Stomach smooth muscle (tissue), 2 donors: ENCODE results near the gene CHIT1.

Experiments used
- H3K27ac ChIP-seq: one replicate; pipeline ENCODE4 v1.7.0; 2013; ENCODE audit warnings: mild to moderate bottlenecking, low read length, inconsistent platforms
- H3K27me3 ChIP-seq, 2 donors: one replicate each; pipeline ENCODE4 v1.7.0; 2013; ENCODE audit warnings: low read length in 2 of 2; ENCODE audit not compliant: insufficient read depth in 2 of 2, control insufficient read depth in 1 of 2
- H3K36me3 ChIP-seq, 2 donors: one replicate each; pipeline ENCODE4 v1.7.0; 2013; ENCODE audit warnings: low read length in 2 of 2; ENCODE audit not compliant: control insufficient read depth in 2 of 2, insufficient read depth in 2 of 2
- H3K4me1 ChIP-seq: one replicate; pipeline ENCODE4 v1.7.0; 2013; ENCODE audit warnings: low read length; ENCODE audit not compliant: control insufficient read depth, insufficient read depth
- H3K4me3 ChIP-seq, 2 donors: one replicate each; pipeline ENCODE4 v1.7.0; 2013; ENCODE audit warnings: low read length in 2 of 2
- H3K9ac ChIP-seq, 2 donors: one replicate each; pipeline ENCODE4 v1.7.0; 2013; ENCODE audit warnings: low read length in 2 of 2, mild to moderate bottlenecking in 1 of 2
- H3K9me3 ChIP-seq, 2 donors: one replicate each; pipeline ENCODE4 v1.7.0; 2013; ENCODE audit warnings: low read length in 2 of 2; ENCODE audit not compliant: control insufficient read depth in 2 of 2
- donor health status: healthy.
- donor health status: Pancreatic carcinoma.

The CHIT1 gene

DNA sequence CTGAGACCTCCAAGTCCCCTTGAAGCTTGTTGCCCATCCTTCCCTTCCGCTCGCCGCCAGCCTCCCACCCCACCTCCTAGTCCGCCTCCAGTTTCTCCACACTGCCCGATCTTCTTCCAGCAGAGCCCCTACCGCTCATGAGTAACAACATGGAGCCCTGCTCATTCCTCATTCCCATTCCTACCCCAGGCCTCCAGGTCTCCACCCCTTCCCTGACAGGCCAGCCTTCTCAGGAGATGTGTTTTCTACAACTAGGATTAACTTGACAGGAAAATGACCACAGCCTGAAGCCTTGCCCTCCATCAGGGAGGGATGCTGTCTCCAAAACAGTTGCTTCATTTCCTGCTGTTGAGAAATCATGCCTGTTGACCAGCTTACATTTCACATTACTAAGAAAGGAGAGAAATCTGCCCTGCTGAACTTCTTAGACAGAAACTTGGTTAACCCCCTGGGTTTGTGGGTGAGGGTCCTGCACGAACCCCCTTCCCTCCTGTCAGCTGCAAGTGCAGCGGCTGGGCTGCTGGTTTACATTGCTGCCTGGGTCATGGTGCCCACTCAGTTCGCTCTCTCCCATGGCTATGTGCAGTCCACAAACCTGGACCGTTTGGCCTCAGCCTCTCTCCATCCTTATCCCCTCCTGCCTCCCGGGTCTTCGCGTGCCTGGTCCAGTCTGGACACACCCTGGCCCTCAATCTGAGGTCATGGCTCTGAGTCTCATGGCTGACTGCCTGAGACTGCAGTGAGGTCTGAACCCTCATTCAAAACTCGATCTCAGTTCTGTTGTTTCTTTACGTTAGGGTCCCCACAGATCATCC lies 26.8 kb downstream of the CHIT1 start:
- Histone ChIP-seq H3K4me3 (no peak overlapping the region), H3K9me3 (no peaks in the 10 kb centered on the region), H3K27ac (no peak overlapping the region), H3K36me3 (no peaks in the 10 kb centered on the region), H3K9ac (no peak overlapping the region), H3K4me1 (peaks cover 10% of the 10 kb centered on the region), H3K27me3 (peaks cover 3 to 4% of the 10 kb centered on the region in 2 donors)

DNA sequence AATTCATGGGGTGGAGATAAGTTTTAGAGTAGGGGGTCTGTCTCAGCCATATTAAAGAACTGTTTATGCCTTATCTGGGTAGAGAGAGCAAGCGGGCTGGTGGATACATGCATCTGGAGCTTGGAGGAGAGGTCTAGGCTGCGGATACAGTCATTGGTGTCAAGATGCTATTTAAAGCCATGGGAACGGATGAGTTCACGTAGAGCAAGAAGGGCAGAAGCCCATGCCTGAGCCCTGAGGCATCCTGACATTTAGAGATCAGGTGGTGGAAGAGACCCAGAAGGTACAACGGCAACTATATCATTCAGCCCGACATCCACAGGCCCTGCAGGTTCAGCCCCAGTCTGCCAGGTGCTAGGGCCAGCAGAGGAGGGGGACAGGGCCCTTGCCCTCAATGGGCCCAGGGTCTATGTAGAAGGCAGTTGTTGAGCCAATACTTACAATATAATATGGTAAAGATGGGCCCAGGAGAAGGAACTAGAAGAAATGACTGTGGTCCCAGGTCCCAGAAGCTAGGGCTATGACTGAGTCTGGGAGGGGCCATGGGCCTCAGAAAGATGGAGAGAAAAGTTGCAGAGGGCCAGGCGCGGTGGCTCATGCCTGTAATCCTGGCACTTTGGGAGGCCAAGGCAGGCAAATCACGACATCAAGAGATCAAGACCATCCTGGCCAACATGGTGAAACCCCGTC lies 27.8 kb downstream of the CHIT1 start:
- Histone ChIP-seq H3K9me3 (no peaks in the 10 kb centered on the region), H3K4me3 (no peak overlapping the region), H3K4me1 (peaks cover 10% of the 10 kb centered on the region), H3K9ac (no peak overlapping the region), H3K27ac (no peak overlapping the region), H3K36me3 (no peaks in the 10 kb centered on the region), H3K27me3 (peaks cover 3 to 4% of the 10 kb centered on the region in 2 donors)

DNA sequence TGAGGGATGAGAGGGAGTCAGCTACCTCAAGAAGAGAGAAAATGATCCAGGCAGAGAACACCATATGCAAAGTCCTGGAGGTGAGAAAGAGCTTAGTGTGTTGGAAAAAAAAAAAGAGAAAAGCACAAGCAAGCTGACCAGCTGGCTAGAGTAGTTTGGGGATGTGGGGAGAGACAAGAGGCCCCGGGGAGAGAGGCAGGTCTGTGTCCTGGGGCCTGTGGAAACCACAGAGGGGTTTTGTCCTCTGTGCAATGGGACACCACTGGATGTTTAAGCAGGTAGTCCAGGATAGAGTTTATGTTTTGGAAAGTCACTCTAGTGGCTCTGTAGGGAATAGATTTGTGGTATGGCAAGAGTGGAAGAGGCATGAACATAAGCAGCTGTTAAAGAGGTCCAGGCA lies 28.6 kb downstream of the CHIT1 start:
- H3K4me3 ChIP-seq, result no peak overlapping the region
- H3K27ac ChIP-seq, result no peak overlapping the region
- H3K36me3 ChIP-seq, result no peaks in the 10 kb centered on the region
- H3K27me3 ChIP-seq, result peaks cover 3 to 4% of the 10 kb centered on the region in 2 donors
- peaks cover 10% of the 10 kb centered on the region for H3K4me1 ChIP-seq
- H3K9me3 ChIP-seq, result no peaks in the 10 kb centered on the region
- H3K9ac ChIP-seq, result no peak overlapping the region

DNA sequence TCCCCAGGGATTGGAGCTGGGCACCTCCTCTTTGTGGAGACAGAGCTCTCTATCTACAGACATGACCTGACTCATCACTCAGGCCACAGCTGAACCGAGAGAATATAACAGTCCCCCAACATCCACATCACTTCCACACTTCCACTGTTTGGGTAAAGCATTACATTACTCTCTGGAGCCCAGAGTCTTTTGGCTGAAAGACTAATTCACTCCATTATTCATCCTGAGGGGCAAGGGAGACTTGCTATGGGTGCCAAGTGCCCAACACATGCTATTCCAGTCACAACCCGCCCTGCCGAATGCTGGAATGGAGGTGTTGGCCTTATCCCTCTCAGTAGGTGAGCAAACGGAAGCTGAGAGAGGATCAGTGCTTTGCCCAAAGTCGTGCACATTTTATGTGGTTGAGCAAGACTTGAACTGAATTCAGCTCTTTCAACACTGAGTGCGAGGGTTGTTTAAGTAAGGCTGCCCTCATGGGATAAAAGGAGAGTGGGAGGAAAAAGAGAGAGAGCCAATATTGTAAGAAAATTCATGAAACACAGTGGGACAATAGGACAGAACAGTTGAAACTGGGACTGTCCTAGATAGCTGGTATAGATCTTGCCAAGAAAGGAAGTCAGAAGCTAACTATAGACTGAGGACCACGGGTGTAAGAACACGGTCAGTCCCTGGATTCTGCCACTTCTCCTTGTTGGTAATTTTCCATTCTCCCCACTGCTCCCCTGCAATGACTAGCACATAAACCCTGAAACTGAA lies 29.5 kb downstream of the CHIT1 start:
- Histone ChIP-seq H3K27me3 (peaks cover 0 to 4% of the 10 kb centered on the region in 2 donors), H3K36me3 (no peaks in the 10 kb centered on the region), H3K9me3 (no peaks in the 10 kb centered on the region), H3K27ac (no peak overlapping the region), H3K9ac (peak overlapping the region in 1 of 2 donors; percentile 21), H3K4me1 (peaks cover 10% of the 10 kb centered on the region), H3K4me3 (no peak overlapping the region)

GRCh38 chr1:203199481-203199815 lies 30.0 kb downstream of the CHIT1 start:
- no peak overlapping the region for H3K9ac ChIP-seq
- H3K9me3 ChIP-seq, result no peaks in the 10 kb centered on the region
- no peak overlapping the region for H3K27ac ChIP-seq
- H3K36me3 ChIP-seq, result no peaks in the 10 kb centered on the region
- H3K4me1 ChIP-seq, result peaks cover 7% of the 10 kb centered on the region
- H3K4me3 ChIP-seq, result no peak overlapping the region
- peaks cover 0 to 4% of the 10 kb centered on the region in 2 donors for H3K27me3 ChIP-seq

GRCh38 chr1:203199002-203199401 lies 30.5 kb downstream of the CHIT1 start:
- Histone ChIP-seq H3K4me1 (peaks cover 7% of the 10 kb centered on the region), H3K27me3 (peaks cover 0 to 4% of the 10 kb centered on the region in 2 donors), H3K9ac (no peak overlapping the region), H3K36me3 (no peaks in the 10 kb centered on the region), H3K4me3 (no peak overlapping the region), H3K27ac (no peak overlapping the region), H3K9me3 (no peaks in the 10 kb centered on the region)

DNA sequence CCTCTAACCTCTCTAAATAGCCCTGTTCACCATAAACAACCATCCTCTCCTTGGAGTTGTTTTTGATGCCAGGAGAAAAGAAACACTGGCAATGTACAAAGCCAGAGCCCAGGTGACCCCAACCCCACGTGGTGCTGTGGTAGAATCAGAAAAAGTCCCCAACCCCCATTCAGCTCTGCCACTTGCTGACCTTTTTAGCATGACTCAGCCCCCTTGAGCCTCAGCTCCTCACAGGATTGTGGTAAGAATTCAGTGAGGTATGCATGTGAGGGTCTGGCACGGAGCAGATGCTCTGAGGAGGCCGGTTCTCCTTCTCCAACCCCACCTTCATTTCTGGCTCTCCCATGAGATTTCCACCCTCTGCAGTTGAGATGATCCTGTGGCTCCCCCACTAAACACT lies 31.8 kb downstream of the CHIT1 start:
- Histone ChIP-seq H3K27me3 (peaks cover 0 to 4% of the 10 kb centered on the region in 2 donors), H3K36me3 (no peaks in the 10 kb centered on the region), H3K9me3 (no peaks in the 10 kb centered on the region), H3K9ac (no peak overlapping the region), H3K4me3 (no peak overlapping the region), H3K4me1 (peaks cover 7% of the 10 kb centered on the region), H3K27ac (no peak overlapping the region)

- Histone ChIP-seq H3K9ac (no peak overlapping the region), H3K27me3 (peaks cover 0 to 4% of the 10 kb centered on the region in 2 donors), H3K9me3 (no peaks in the 10 kb centered on the region), H3K27ac (no peak overlapping the region), H3K4me1 (peaks cover 7% of the 10 kb centered on the region), H3K4me3 (no peak overlapping the region), H3K36me3 (no peaks in the 10 kb centered on the region)
These were observed 33.1 kb downstream of the CHIT1 start for GRCh38 chr1:203196371-203196770.

GRCh38 chr1:203190949-203191348 lies 38.5 kb downstream of the CHIT1 start:
- no peak overlapping the region for H3K27ac ChIP-seq
- no peaks in the 10 kb centered on the region for H3K36me3 ChIP-seq
- no peaks in the 10 kb centered on the region for H3K27me3 ChIP-seq
- H3K4me3 ChIP-seq, result no peak overlapping the region
- H3K9ac ChIP-seq, result no peak overlapping the region
- no peaks in the 10 kb centered on the region for H3K9me3 ChIP-seq
- no peaks in the 10 kb centered on the region for H3K4me1 ChIP-seq

DNA sequence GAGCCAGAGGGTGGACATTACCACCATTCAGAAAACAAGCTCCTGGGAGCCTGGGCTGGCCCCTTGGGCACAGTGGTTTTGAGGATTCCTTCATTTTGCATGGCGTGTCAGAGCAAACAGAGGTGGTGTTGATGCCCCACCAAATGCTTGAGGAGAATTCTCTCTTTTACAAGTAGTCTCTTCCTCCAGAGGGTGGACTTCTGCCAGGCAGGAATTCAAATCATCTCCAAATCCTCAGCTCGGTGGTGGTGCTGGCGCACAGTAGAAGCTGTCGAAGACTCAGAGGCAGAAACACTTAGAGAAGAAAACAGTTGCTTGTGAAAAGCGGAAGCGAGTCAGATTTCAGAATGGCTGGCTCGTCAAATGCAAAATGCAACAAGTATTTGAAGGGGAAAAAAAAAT lies 39.5 kb downstream of the CHIT1 start:
- no peaks in the 10 kb centered on the region for H3K36me3 ChIP-seq

More for the DNA sequence above, 39.5 kb downstream of the CHIT1 start:
- Histone ChIP-seq H3K4me1 (no peaks in the 10 kb centered on the region), H3K9ac (no peak overlapping the region), H3K4me3 (no peak overlapping the region), H3K9me3 (no peaks in the 10 kb centered on the region), H3K27ac (no peak overlapping the region), H3K27me3 (no peaks in the 10 kb centered on the region)
